Measurements from ENCODE around the gene SERPINB3.
"Not testable (repeated sequence)": the region's sequence is repeated elsewhere in the genome, so short reads cannot be mapped to it uniquely, and the experiment has no call there.

GRCh38 chr18:63650271-63650670 is 11.4 kb downstream of the SERPINB3 start:
- not testable (repeated sequence) for TF ChIP-seq POLR2A (IDR thresholded peaks at IDR 0.05); CTCF (IDR thresholded peaks at IDR 0.05 in 4 of 5, conservative IDR thresholded peaks at IDR 0.05 in 1 of 5)
